Left lung (tissue), 10 donors: ENCODE data around the gene PUM1. TPM values are rescaled to one million over a fixed set of nuclear protein-coding genes. Genes with fewer than 3 reads are reported as not detected.
"Not testable (repeated sequence)": the region's sequence is repeated elsewhere in the genome, so short reads cannot be mapped to it uniquely, and the experiment has no call there.

ENCODE experiments used
- ATAC-seq: fragments of 200-7000 bp; cut with Tn5 transposase; one replicate; pipeline ENCODE4 v1.9.1; 2020; ENCODE audit warnings: moderate library complexity
- DNase-seq, 4 donors: peaks; one replicate each; pipeline ENCODE4 v3.0.0-alpha.2; 2013 to 2020
- H3K27ac ChIP-seq, 2 donors: fragments of 200-600 bp; sonication (generic) in 1 of 2; one replicate each; pipeline versions ENCODE4 v1.5.0 to v1.8.0; 2020 to 2021
- H3K27me3 ChIP-seq, 2 donors: fragments of 200-600 bp; sonication (generic) in 1 of 2; one replicate each; pipeline versions ENCODE4 v1.5.0 to v1.8.0; 2020 to 2021
- H3K36me3 ChIP-seq, 2 donors: fragments of 200-600 bp; sonication (generic) in 1 of 2; one replicate each; pipeline versions ENCODE4 v1.5.0 to v1.8.0; 2020 to 2021
- H3K4me1 ChIP-seq, 2 donors: fragments of 200-600 bp; one replicate each; pipeline ENCODE4 v1.8.0; 2021
- H3K4me3 ChIP-seq, 2 donors: fragments of 200-600 bp; sonication (generic) in 1 of 2; one replicate each; pipeline versions ENCODE4 v1.5.0 to v1.8.0; 2020 to 2021; ENCODE audit warnings: mild to moderate bottlenecking in 1 of 2
- H3K9me3 ChIP-seq, 2 donors: fragments of 200-600 bp; sonication (generic) in 1 of 2; one replicate each; pipeline versions ENCODE4 v1.5.0 to v1.8.0; 2020 to 2021
- intact Hi-C, 2 donors: fragments of 100-400 bp; cut with DNase I; formaldehyde crosslinking; loops; one replicate each; pipeline versions ENCODE4 v1.11.2 to v1.14.2; 2022
- polyA plus RNA-seq, 6 donors: library from polyadenylated mRNA; unstranded; fragments of 120-200 nt; gene quantifications; one replicate each; pipeline ENCODE4 v1.2.1, GENCODE V29; 2013; ENCODE audit not compliant: insufficient read length in 6 of 6
- total RNA-seq, 2 donors: library from RNA; stranded (reverse); fragmentation: NEBNext Ultra II Directional; extraction: Animal tissue kit (Norgen Biotek cat#: 25700); gene quantifications; one replicate each; pipeline ENCODE4 v1.2.1, GENCODE V29; 2021
- TF ChIP-seq, protein P1 (sequence below), 2 donors: fragments of 200-600 bp; sonication (generic) in 1 of 2; IDR thresholded peaks; one replicate each; pipeline versions ENCODE4 v1.5.0 to v1.8.0; 2021; ENCODE audit warnings: antibody characterized with exemption in 2 of 2
- donor health status: DM: no; HTN: yes; CAD: no.
- donor health status: DM: no; HTN: no; CAD: no.

The PUM1 gene
- total and polyA plus RNA-seq, 8 donors = 96.7 to 125 (median 108) TPM

DNA sequence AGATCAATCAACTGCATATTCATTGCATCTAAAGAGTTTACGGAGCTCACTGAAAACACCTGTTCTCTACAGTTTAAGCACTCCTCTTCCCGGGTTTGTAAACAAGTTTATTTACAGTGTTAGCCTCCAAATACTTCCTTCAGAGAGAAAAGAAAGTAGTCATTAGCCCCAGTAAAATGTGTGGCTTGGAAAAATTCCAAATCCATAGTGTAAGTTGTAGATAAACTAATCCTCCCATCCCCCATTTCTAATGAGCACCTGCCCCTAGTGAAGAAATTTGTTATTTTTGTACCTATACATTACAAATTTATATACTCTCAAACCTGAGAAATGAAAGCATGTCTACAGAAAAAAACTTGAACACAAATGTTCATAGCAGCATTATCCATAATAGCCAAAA lies 21.9 kb downstream of the PUM1 start:
- Histone ChIP-seq H3K9me3 (no peaks in the 10 kb centered on the region), H3K4me1 (peaks cover 0 to 22% of the 10 kb centered on the region in 2 donors), H3K27me3 (no peaks in the 10 kb centered on the region), H3K4me3 (no peak overlapping the region), H3K36me3 (peaks cover 0 to 24% of the 10 kb centered on the region in 2 donors), H3K27ac (no peak overlapping the region)
- ATAC-seq (no peak), DNase-seq (no peak)
- TF ChIP-seq, protein P1, sequence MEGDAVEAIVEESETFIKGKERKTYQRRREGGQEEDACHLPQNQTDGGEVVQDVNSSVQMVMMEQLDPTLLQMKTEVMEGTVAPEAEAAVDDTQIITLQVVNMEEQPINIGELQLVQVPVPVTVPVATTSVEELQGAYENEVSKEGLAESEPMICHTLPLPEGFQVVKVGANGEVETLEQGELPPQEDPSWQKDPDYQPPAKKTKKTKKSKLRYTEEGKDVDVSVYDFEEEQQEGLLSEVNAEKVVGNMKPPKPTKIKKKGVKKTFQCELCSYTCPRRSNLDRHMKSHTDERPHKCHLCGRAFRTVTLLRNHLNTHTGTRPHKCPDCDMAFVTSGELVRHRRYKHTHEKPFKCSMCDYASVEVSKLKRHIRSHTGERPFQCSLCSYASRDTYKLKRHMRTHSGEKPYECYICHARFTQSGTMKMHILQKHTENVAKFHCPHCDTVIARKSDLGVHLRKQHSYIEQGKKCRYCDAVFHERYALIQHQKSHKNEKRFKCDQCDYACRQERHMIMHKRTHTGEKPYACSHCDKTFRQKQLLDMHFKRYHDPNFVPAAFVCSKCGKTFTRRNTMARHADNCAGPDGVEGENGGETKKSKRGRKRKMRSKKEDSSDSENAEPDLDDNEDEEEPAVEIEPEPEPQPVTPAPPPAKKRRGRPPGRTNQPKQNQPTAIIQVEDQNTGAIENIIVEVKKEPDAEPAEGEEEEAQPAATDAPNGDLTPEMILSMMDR (IDR thresholded peaks at IDR 0.05) = no peak
- intact Hi-C loops = no loop called here

DNA sequence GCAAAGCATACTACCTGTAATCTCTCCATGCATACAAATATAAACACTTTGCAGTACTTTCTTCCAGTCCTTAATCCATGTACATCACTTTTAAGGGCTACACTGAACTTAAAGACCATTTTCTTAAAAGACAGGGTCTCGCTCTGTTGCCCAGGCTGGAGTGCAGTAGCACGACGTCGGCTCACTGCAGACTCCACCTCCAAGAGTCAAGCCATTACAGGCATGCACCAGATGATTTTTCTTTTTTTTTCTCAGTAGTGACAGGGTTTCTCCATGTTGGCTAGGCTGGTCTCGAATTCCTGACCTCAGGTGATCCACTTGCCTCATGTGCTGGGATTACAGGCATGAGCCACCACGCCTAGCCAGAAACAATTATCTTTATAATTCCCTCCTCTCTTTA lies 22.9 kb downstream of the PUM1 start:
- Histone ChIP-seq H3K27me3 (no peaks in the 10 kb centered on the region), H3K36me3 (peaks cover 0 to 24% of the 10 kb centered on the region in 2 donors), H3K4me1 (peaks cover 0 to 27% of the 10 kb centered on the region in 2 donors), H3K9me3 (no peaks in the 10 kb centered on the region), H3K27ac (no peak overlapping the region), H3K4me3 (no peak overlapping the region)
- no peak for ATAC-seq
- TF ChIP-seq, protein P1 (IDR thresholded peaks at IDR 0.05) = no peak
- peak in 1 of 4 donors; percentile 26 for DNase-seq
- intact Hi-C loops = no loop called here

DNA sequence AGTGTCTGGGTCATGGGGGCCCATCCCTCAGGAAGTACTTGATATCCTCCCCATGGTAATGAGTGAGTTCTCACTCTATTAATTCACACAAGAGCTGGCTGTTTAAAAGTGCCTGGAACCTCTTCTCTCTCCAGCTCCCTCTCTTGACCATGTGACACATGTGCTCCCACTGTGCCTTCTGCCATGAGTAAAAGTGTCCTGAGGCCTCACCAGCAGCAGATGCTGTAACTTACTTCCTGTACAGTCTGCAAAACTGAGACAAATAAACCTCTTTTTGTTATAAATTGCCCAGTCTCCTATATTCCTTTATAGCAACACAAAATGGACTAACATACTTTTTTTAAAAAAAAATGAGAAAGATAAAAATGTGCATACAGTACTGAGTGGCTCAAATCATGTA lies 24.0 kb downstream of the PUM1 start:
- H3K36me3 ChIP-seq = peaks cover 0 to 26% of the 10 kb centered on the region in 2 donors
- H3K4me1 ChIP-seq = peaks cover 0 to 24% of the 10 kb centered on the region in 2 donors
- H3K9me3 ChIP-seq = no peaks in the 10 kb centered on the region
- intact Hi-C loops = no loop called here
- TF ChIP-seq, protein P1 (IDR thresholded peaks at IDR 0.05) = no peak
- no peak for ATAC-seq
- H3K4me3 ChIP-seq = no peak overlapping the region
- H3K27ac ChIP-seq = no peak overlapping the region
- no peaks in the 10 kb centered on the region for H3K27me3 ChIP-seq
- no peak for DNase-seq

DNA sequence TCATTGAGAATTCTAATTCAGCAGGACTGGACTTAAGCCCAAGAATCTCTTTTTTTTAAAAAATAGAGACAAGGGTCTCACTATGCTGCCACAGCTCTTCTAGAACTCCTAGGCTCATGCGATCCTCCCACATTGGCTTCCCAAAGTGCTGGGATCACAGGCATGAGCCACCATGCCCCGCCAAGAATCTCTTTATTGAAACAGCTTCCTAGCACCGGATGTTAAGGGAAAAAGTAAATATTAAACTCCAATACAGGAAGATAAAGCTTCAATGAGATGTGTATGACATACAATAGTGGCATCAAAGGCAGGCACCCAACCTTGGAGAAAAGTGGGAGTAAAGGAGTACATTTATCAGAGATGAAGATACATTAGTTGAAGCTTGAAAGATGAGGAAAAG lies 25.5 kb downstream of the PUM1 start:
- peaks cover 0 to 26% of the 10 kb centered on the region in 2 donors for H3K4me1 ChIP-seq
- intact Hi-C loops = no loop called here
- no peak overlapping the region for H3K27ac ChIP-seq
- H3K4me3 ChIP-seq = no peak overlapping the region
- ATAC-seq (no peak), DNase-seq (no peak)
- no peaks in the 10 kb centered on the region for H3K9me3 ChIP-seq
- no peaks in the 10 kb centered on the region for H3K27me3 ChIP-seq
- TF ChIP-seq, protein P1 (IDR thresholded peaks at IDR 0.05) = no peak
- H3K36me3 ChIP-seq = peaks cover 0 to 32% of the 10 kb centered on the region in 2 donors

DNA sequence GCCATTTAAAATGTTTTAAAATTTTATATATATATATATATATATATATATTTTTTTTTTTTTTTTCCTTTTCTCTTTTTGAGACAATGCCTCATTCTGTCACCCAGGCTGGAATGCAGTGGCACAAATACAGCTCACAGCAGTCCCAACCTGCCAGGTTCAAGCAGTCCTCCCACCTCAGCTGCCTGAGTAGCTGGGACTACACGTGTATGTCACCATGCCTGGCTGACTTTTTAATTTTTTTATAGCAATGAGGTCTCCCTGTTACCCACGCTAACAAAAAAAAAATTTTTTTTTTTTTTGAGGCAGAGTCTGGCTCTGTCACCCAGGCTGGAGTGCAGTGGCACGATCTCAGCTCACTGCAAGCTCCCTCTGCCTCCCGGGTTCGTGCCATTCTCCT lies 26.6 kb downstream of the PUM1 start:
- H3K4me3 ChIP-seq, H3K9me3 ChIP-seq, H3K27ac ChIP-seq, DNase-seq, intact Hi-C loops, ATAC-seq, H3K27me3 ChIP-seq: not testable (repeated sequence)
- Histone ChIP-seq H3K36me3 (peaks cover 0 to 24% of the 10 kb centered on the region in 2 donors), H3K4me1 (peaks cover 0 to 36% of the 10 kb centered on the region in 2 donors)

DNA sequence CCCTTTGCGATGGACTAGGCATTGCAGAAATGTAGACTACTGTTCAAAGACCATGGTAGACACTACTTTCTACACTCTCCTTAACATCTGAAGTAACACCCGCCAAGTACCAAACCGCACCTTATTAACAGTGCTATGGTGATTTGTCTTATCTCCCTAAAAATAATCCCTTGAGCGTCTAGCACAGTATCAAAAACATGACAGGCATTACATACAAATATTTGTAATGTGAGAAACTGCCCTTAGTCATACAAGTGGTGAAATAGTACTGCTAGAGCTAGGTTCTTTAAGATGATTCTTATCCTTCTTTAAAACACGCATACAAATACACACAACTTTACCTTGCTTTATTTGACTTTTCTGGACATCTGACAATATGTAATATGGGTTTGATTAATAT lies 27.2 kb downstream of the PUM1 start:
- intact Hi-C loops = no loop called here
- ATAC-seq = no peak
- no peaks in the 10 kb centered on the region for H3K27me3 ChIP-seq
- no peak overlapping the region for H3K27ac ChIP-seq
- TF ChIP-seq, protein P1 (IDR thresholded peaks at IDR 0.05) = no peak
- H3K4me1 ChIP-seq = peaks cover 0 to 42% of the 10 kb centered on the region in 2 donors
- H3K4me3 ChIP-seq = no peak overlapping the region
- peaks cover 0 to 18% of the 10 kb centered on the region in 2 donors for H3K36me3 ChIP-seq
- no peaks in the 10 kb centered on the region for H3K9me3 ChIP-seq
- DNase-seq = no peak
